Fibroblast of lung (primary cell): ENCODE measurements around the gene COPA. TPM values are rescaled to one million over a fixed set of nuclear protein-coding genes. Genes with fewer than 3 reads are reported as not detected.

ENCODE experiments used
- DNase-seq, 2 donors: peaks; one replicate each; pipeline versions ENCODE4 v3.0.0 to v3.0.0-alpha.2; 2010; ENCODE audit warnings: low read depth in 2 of 2
- H2AFZ ChIP-seq: 2 replicates; pipeline ENCODE4 v1.5.1; 2012; ENCODE audit warnings: low read length, control low read depth, inconsistent platforms
- H3K27ac ChIP-seq: 2 replicates; pipeline ENCODE4 v1.5.1; 2011; ENCODE audit warnings: low read length, control low read depth; ENCODE audit not compliant: insufficient read depth
- H3K27me3 ChIP-seq: 2 replicates; pipeline ENCODE4 v1.5.1; 2011; ENCODE audit warnings: mild to moderate bottlenecking, low read length; ENCODE audit not compliant: control insufficient read depth, insufficient read depth
- H3K36me3 ChIP-seq: 2 replicates; pipeline ENCODE4 v1.5.1; 2011; ENCODE audit warnings: low read length; ENCODE audit not compliant: control insufficient read depth, insufficient read depth
- H3K4me1 ChIP-seq: 2 replicates; pipeline ENCODE4 v1.5.1; 2011; ENCODE audit warnings: low read length; ENCODE audit not compliant: control insufficient read depth, insufficient read depth; ENCODE audit errors: extremely low read depth
- H3K4me2 ChIP-seq: 2 replicates; pipeline ENCODE4 v1.5.1; 2011; ENCODE audit warnings: low read length, control low read depth; ENCODE audit not compliant: insufficient read depth; ENCODE audit errors: extremely low read depth
- H3K4me3 ChIP-seq, 4 experiments: fragments of 200-600 bp in 1 of 4; sonication (generic) in 1 of 4; replicated peaks in 1 of 4; 2 replicates each; pipeline ENCODE4 v1.5.1; 2011 to 2016; ENCODE audit warnings: low read length in 4 of 4, low read depth in 3 of 4, mild to moderate bottlenecking in 3 of 4, control low read depth in 2 of 4, inconsistent platforms in 1 of 4, mixed read lengths in 1 of 4; ENCODE audit not compliant: insufficient read depth in 1 of 4; ENCODE audit errors: control extremely low read depth in 1 of 4
- H3K79me2 ChIP-seq: 2 replicates; pipeline ENCODE4 v1.5.1; 2012; ENCODE audit warnings: mild to moderate bottlenecking, low read length, inconsistent platforms; ENCODE audit not compliant: control insufficient read depth, insufficient read depth
- H3K9ac ChIP-seq: 2 replicates; pipeline ENCODE4 v1.5.1; 2011; ENCODE audit warnings: mild to moderate bottlenecking, low read length, control low read depth; ENCODE audit not compliant: insufficient read depth
- H3K9me3 ChIP-seq: 2 replicates; pipeline ENCODE4 v1.5.1; 2012; ENCODE audit warnings: low read depth, low read length; ENCODE audit not compliant: control insufficient read depth, insufficient read depth
- H4K20me1 ChIP-seq: 2 replicates; pipeline ENCODE4 v1.5.1; 2011; ENCODE audit warnings: low read length; ENCODE audit not compliant: control insufficient read depth, insufficient read depth; ENCODE audit errors: extremely low read depth
- EZH2 ChIP-seq: IDR thresholded peaks from 2 replicates; pipeline ENCODE4 v1.5.1; 2012; ENCODE audit warnings: low read length, control low read depth, mild to moderate bottlenecking; ENCODE audit errors: missing control alignments
- polyA plus RNA-seq, 2 donors: library from polyadenylated mRNA; depleted of rRNA in 1 of 2; stranded (reverse) in 1 of 2; unstranded in 1 of 2; fragments of >200 nt; gene quantifications; 2 replicates each; pipeline ENCODE4 v1.2.1, GENCODE V29; 2011 to 2012; ENCODE audit warnings: missing spikeins in 1 of 2
- total RNA-seq: library from RNA; depleted of rRNA; stranded (reverse); fragments of >200 nt; gene quantifications from 2 replicates; pipeline ENCODE4 v1.2.1, GENCODE V29; 2014
- TF ChIP-seq, protein P1 (sequence below), 2 donors: IDR thresholded peaks in 1 of 2; conservative IDR thresholded peaks in 1 of 2; 1 replicate in 1 of 2; 2 replicates in 1 of 2; pipeline ENCODE4 v1.5.1; 2011 to 2012; ENCODE audit warnings: low read length in 2 of 2, control low read depth in 1 of 2, inconsistent platforms in 1 of 2, low read depth in 1 of 2, mild to moderate bottlenecking in 1 of 2

COPA gene
- total and polyA plus RNA-seq, 2 donors (not counting 1 experiment from before 2014, with no cell fraction given): 276 to 316 TPM

- Histone ChIP-seq H3K4me3 (no peak overlapping the region), H3K4me2 (no peak overlapping the region), H3K27ac (no peak overlapping the region), H2AFZ (no peak overlapping the region), H3K4me1 (no peaks in the 10 kb centered on the region), H3K9me3 (no peaks in the 10 kb centered on the region), H3K27me3 (no peaks in the 10 kb centered on the region), H3K9ac (no peak overlapping the region), H3K36me3 (peaks cover 2% of the 10 kb centered on the region), H4K20me1 (no peaks in the 10 kb centered on the region), H3K79me2 (no peaks in the 10 kb centered on the region)
- DNase-seq: no peak
- TF ChIP-seq EZH2: no peak
- TF ChIP-seq, protein P1, sequence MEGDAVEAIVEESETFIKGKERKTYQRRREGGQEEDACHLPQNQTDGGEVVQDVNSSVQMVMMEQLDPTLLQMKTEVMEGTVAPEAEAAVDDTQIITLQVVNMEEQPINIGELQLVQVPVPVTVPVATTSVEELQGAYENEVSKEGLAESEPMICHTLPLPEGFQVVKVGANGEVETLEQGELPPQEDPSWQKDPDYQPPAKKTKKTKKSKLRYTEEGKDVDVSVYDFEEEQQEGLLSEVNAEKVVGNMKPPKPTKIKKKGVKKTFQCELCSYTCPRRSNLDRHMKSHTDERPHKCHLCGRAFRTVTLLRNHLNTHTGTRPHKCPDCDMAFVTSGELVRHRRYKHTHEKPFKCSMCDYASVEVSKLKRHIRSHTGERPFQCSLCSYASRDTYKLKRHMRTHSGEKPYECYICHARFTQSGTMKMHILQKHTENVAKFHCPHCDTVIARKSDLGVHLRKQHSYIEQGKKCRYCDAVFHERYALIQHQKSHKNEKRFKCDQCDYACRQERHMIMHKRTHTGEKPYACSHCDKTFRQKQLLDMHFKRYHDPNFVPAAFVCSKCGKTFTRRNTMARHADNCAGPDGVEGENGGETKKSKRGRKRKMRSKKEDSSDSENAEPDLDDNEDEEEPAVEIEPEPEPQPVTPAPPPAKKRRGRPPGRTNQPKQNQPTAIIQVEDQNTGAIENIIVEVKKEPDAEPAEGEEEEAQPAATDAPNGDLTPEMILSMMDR (conservative IDR thresholded peaks at IDR 0.05 in 1 of 2, IDR thresholded peaks at IDR 0.05 in 1 of 2; ENCODE audit: low read depth in 1 of 2, low read length in 2 of 2): no peak
These were observed 22.3 kb upstream of the COPA start for GRCh38 chr1:160365325-160365724.

- Histone ChIP-seq H3K27me3 (no peaks in the 10 kb centered on the region), H4K20me1 (no peaks in the 10 kb centered on the region), H3K9ac (no peak overlapping the region), H3K4me1 (no peaks in the 10 kb centered on the region), H3K4me2 (no peak overlapping the region), H3K4me3 (no peak overlapping the region), H2AFZ (no peak overlapping the region), H3K36me3 (peaks cover 6% of the 10 kb centered on the region), H3K9me3 (no peaks in the 10 kb centered on the region), H3K79me2 (no peaks in the 10 kb centered on the region), H3K27ac (no peak overlapping the region)
- TF ChIP-seq, protein P1 (conservative IDR thresholded peaks at IDR 0.05 in 1 of 2, IDR thresholded peaks at IDR 0.05 in 1 of 2; ENCODE audit: low read depth in 1 of 2, low read length in 2 of 2): no peak
- no peak for TF ChIP-seq EZH2
- no peak for DNase-seq
These were observed 21.1 kb upstream of the COPA start for GRCh38 chr1:160363951-160364735.

GRCh38 chr1:160363010-160363409 is 20.0 kb upstream of the COPA start:
- H3K27ac ChIP-seq: no peak overlapping the region
- DNase-seq: no peak

More at GRCh38 chr1:160363010-160363409, 20.0 kb upstream of the COPA start:
- Histone ChIP-seq H3K79me2 (no peaks in the 10 kb centered on the region), H3K27me3 (no peaks in the 10 kb centered on the region), H3K36me3 (peaks cover 8% of the 10 kb centered on the region), H2AFZ (no peak overlapping the region), H3K4me3 (no peak overlapping the region), H4K20me1 (no peaks in the 10 kb centered on the region), H3K9ac (no peak overlapping the region), H3K9me3 (no peaks in the 10 kb centered on the region), H3K4me1 (no peaks in the 10 kb centered on the region), H3K4me2 (no peak overlapping the region)
- no peak for TF ChIP-seq EZH2
- TF ChIP-seq, protein P1 (conservative IDR thresholded peaks at IDR 0.05 in 1 of 2, IDR thresholded peaks at IDR 0.05 in 1 of 2; ENCODE audit: low read depth in 1 of 2, low read length in 2 of 2): no peak
